Right lobe of liver (tissue), 4 donors: Measurements from ENCODE around the gene HLA-C.

Source experiments
- CTCF ChIP-seq, 4 donors: fragments of 200-600 bp in 3 of 4; fragments of 450-650 bp in 1 of 4; IDR thresholded peaks; one replicate each; pipeline versions ENCODE4 v1.5.1 to v1.8.0; 2016 to 2022; ENCODE audit warnings: antibody characterized with exemption in 4 of 4, mild to moderate bottlenecking in 2 of 4
- POLR2A ChIP-seq: fragments of 450-650 bp; IDR thresholded peaks from one replicate; pipeline ENCODE4 v1.6.1; 2017; ENCODE audit warnings: antibody characterized with exemption, mild to moderate bottlenecking
- donor health status: DM: no; HTN: no; CAD: no.
- donor health status: DM: no; HTN: no; CAD: no.
- donor health status: DM: no; HTN: yes; CAD: no.

DNA sequence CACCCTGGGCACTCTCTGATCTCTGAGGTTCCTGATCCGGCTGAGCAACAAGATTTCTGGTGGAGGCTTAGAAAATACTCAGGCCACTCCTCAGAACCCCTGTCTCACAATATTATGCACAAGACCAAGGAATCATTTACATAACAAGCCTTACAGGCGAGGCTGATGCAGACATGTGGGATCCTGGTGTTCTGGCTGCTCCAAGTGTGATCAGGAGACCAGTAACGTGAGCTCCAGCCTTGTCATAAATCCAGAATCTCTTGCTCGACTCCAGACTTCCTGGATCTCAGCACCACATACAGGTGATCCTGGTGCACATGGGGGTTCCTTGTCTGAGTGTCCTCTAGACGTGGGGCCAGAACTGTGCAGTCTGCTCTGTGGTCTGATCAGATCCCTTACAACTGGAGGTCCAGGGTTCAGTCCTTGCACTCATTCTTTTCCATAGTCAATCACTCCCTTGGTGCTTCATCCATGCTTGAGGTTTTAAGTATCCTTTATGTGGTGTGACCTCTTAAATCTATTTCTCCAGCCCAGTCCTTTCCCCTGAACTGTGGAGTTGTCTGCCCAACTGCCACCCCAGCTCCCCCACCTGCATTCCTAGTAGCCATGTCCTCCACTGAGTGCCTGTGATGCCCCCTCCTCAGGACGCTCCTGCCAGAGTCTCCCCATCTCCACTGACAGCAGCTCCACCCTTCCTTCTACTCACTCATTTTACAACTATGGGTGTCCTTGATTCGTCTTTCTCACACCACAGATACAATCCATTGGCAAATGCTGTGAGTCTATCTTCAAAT, 5.1 kb downstream of the HLA-C start:
- TF ChIP-seq CTCF (IDR thresholded peaks at IDR 0.05) (no peak), POLR2A (no peak)
